H1 (cell line): ENCODE results near the gene B9D1. TPM values are rescaled to one million over a fixed set of nuclear protein-coding genes. Genes with fewer than 3 reads are reported as not detected.
A peak's percentile ranks its signal among the peaks of the same experiment; 100 is the strongest.

Experiments
- CTCF ChIA-PET: fragments of 300-600 bp; sonication (Branson Sonifier 250); formaldehyde crosslinking; loops from one replicate; lab custom pipeline; 2021; ENCODE audit not compliant: partially characterized antibody; lab: Charles Lee
- POLR2A ChIA-PET: fragments of 300-600 bp; sonication (Branson Sonifier 250); formaldehyde crosslinking; loops from one replicate; lab custom pipeline; 2021; ENCODE audit warnings: inconsistent platforms; ENCODE audit not compliant: partially characterized antibody; lab: Charles Lee
- DNase-seq, 2 experiments: peaks; one replicate each; pipeline versions ENCODE4 v3.0.0 to v3.0.0-alpha.2; 2010 to 2022; ENCODE audit warnings: low spot score in 2 of 2, low read depth in 1 of 2, mixed read lengths in 1 of 2
- FAIRE-seq: peaks from 2 replicates; lab custom pipeline; 2011; peaks lifted over from hg19 to GRCh38; lab: Jason Lieb, UNC
- H2AFZ ChIP-seq: 2 replicates; pipeline ENCODE4 v1.8.1; 2012; ENCODE audit warnings: low read length, inconsistent platforms
- H2AK5ac ChIP-seq: 2 replicates; pipeline ENCODE4 v1.6.1; 2013; ENCODE audit warnings: low read depth, low read length
- H2BK120ac ChIP-seq: replicated peaks from 2 replicates; pipeline ENCODE3; 2013; ENCODE audit warnings: low read depth, low read length, inconsistent platforms
- H2BK12ac ChIP-seq: 2 replicates; pipeline ENCODE4 v1.6.1; 2013; ENCODE audit warnings: low read depth, low read length
- H2BK15ac ChIP-seq: 2 replicates; pipeline ENCODE4 v1.6.1; 2013; ENCODE audit warnings: low read length
- H2BK20ac ChIP-seq: 2 replicates; pipeline ENCODE4 v1.6.1; 2013; ENCODE audit warnings: low read length
- H2BK5ac ChIP-seq: 2 replicates; pipeline ENCODE4 v1.6.1; 2013; ENCODE audit warnings: low read depth, low read length
- H3K14ac ChIP-seq: 2 replicates; pipeline ENCODE4 v1.6.1; 2013; ENCODE audit warnings: inconsistent platforms; ENCODE audit not compliant: insufficient read length
- H3K18ac ChIP-seq: 2 replicates; pipeline ENCODE4 v1.6.1; 2013; ENCODE audit warnings: low read length; ENCODE audit errors: extremely low read depth
- H3K23ac ChIP-seq: 2 replicates; pipeline ENCODE4 v1.6.1; 2013; ENCODE audit warnings: inconsistent platforms; ENCODE audit not compliant: insufficient read length
- H3K23me2 ChIP-seq: 2 replicates; pipeline ENCODE4 v1.6.1; 2013; ENCODE audit warnings: low read depth, low read length
- H3K27ac ChIP-seq: 2 replicates; pipeline ENCODE4 v1.6.1; 2011; ENCODE audit warnings: low read depth, low read length, inconsistent platforms
- H3K27me3 ChIP-seq, 4 experiments: replicated peaks in 1 of 4; 1 replicate in 1 of 4; 2 replicates in 3 of 4; pipeline versions ENCODE4 v1.6.1 to v1.8.1; 2011 to 2013; ENCODE audit warnings: low read length in 3 of 4, mild to moderate bottlenecking in 3 of 4, inconsistent platforms in 2 of 4, mixed read lengths in 2 of 4, moderate library complexity in 1 of 4; ENCODE audit not compliant: control insufficient read depth in 3 of 4, insufficient read depth in 3 of 4; ENCODE audit errors: extremely low read depth in 1 of 4
- H3K36me3 ChIP-seq, 4 experiments: 2 replicates each; pipeline versions ENCODE4 v1.6.1 to v1.8.1; 2011 to 2013; ENCODE audit warnings: mild to moderate bottlenecking in 4 of 4, low read length in 3 of 4, moderate library complexity in 2 of 4, control low read depth in 1 of 4, inconsistent platforms in 1 of 4; ENCODE audit not compliant: insufficient read depth in 4 of 4, control insufficient read depth in 2 of 4
- H3K4ac ChIP-seq: replicated peaks from 2 replicates; pipeline ENCODE3; 2013; ENCODE audit warnings: low read length, low read depth, mixed read lengths, inconsistent platforms; ENCODE audit not compliant: insufficient read length
- H3K4me1 ChIP-seq, 4 experiments: replicated peaks in 1 of 4; 1 replicate in 1 of 4; 2 replicates in 3 of 4; pipeline versions ENCODE4 v1.6.1 to v1.8.1; 2011 to 2013; ENCODE audit warnings: low read length in 3 of 4, inconsistent platforms in 2 of 4, mixed read lengths in 1 of 4; ENCODE audit not compliant: insufficient read depth in 4 of 4, control insufficient read depth in 3 of 4
- H3K4me2 ChIP-seq, 2 experiments: 2 replicates each; pipeline versions ENCODE4 v1.6.1 to v1.8.1; 2011 to 2013; ENCODE audit warnings: low read depth in 2 of 2, low read length in 2 of 2, control low read depth in 1 of 2, inconsistent platforms in 1 of 2, mild to moderate bottlenecking in 1 of 2; ENCODE audit not compliant: insufficient read depth in 1 of 2
- H3K4me3 ChIP-seq, 4 experiments: fragments of 200-600, 300-600 bp in 1 of 4; sonication (generic), shearing (Covaris generic), sonication (Bioruptor Twin) in 1 of 4; 2 replicates each; pipeline versions ENCODE4 v1.5.1 to v1.8.1; 2011 to 2016; ENCODE audit warnings: low read length in 4 of 4, low read depth in 3 of 4, control low read depth in 2 of 4, inconsistent platforms in 2 of 4, mild to moderate bottlenecking in 2 of 4, mixed read lengths in 1 of 4, moderate library complexity in 1 of 4; ENCODE audit not compliant: insufficient read depth in 2 of 4; ENCODE audit errors: extremely low read depth in 1 of 4
- H3K56ac ChIP-seq: replicated peaks from 2 replicates; pipeline ENCODE3; 2013; ENCODE audit warnings: low read depth, mild to moderate bottlenecking, mixed read lengths, low read length, inconsistent platforms; ENCODE audit not compliant: insufficient read length
- H3K79me1 ChIP-seq: 2 replicates; pipeline ENCODE4 v1.6.1; 2013; ENCODE audit warnings: low read depth, low read length, control low read depth
- H3K79me2 ChIP-seq, 2 experiments: 2 replicates each; pipeline versions ENCODE4 v1.6.1 to v1.8.1; 2012 to 2013; ENCODE audit warnings: low read length in 2 of 2, mild to moderate bottlenecking in 2 of 2, inconsistent platforms in 1 of 2; ENCODE audit not compliant: insufficient read depth in 2 of 2, control insufficient read depth in 1 of 2
- H3K9ac ChIP-seq, 4 experiments: replicated peaks in 1 of 4; 1 replicate in 1 of 4; 2 replicates in 3 of 4; pipeline versions ENCODE4 v1.6.1 to v1.8.1; 2011 to 2013; ENCODE audit warnings: low read depth in 3 of 4, low read length in 3 of 4, control low read depth in 2 of 4, mild to moderate bottlenecking in 2 of 4, moderate library complexity in 2 of 4, inconsistent platforms in 1 of 4; ENCODE audit errors: extremely low read depth in 1 of 4
- H3K9me3 ChIP-seq, 2 experiments: 2 replicates each; pipeline versions ENCODE4 v1.6.1 to v1.8.1; 2012 to 2013; ENCODE audit warnings: mild to moderate bottlenecking in 2 of 2, moderate library complexity in 2 of 2, control low read depth in 1 of 2, inconsistent platforms in 1 of 2, low read depth in 1 of 2, low read length in 1 of 2, mixed read lengths in 1 of 2; ENCODE audit not compliant: insufficient read depth in 2 of 2
- H4K20me1 ChIP-seq, 2 experiments: replicated peaks in 1 of 2; 2 replicates each; pipeline versions ENCODE3 to v1.8.1; 2011 to 2013; ENCODE audit warnings: inconsistent platforms in 2 of 2, low read length in 2 of 2, mild to moderate bottlenecking in 1 of 2; ENCODE audit not compliant: insufficient read depth in 2 of 2, control insufficient read depth in 1 of 2
- H4K5ac ChIP-seq: 2 replicates; pipeline ENCODE4 v1.6.1; 2013; ENCODE audit warnings: low read length, low read depth, mixed read lengths, inconsistent platforms; ENCODE audit not compliant: insufficient read length
- H4K8ac ChIP-seq: 2 replicates; pipeline ENCODE4 v1.8.0; 2013; ENCODE audit warnings: mild to moderate bottlenecking, moderate library complexity, low read length, inconsistent platforms; ENCODE audit not compliant: insufficient read depth; ENCODE audit errors: extremely low read depth
- H4K91ac ChIP-seq: replicated peaks from 2 replicates; pipeline ENCODE3; 2013; ENCODE audit warnings: low read length, mixed read lengths, inconsistent platforms; ENCODE audit not compliant: insufficient read length
- CREB1 ChIP-seq: IDR thresholded peaks from 2 replicates; pipeline ENCODE4 v1.6.1; 2012; ENCODE audit warnings: inconsistent platforms
- POLR2A ChIP-seq, 2 experiments: IDR thresholded peaks; 1 replicate in 1 of 2; 2 replicates in 1 of 2; pipeline ENCODE4 v1.6.1; 2011; ENCODE audit warnings: low read depth in 2 of 2, low read length in 2 of 2, mild to moderate bottlenecking in 2 of 2; ENCODE audit errors: control extremely low read depth in 1 of 2
- POLR2AphosphoS5 ChIP-seq: IDR thresholded peaks from 2 replicates; pipeline ENCODE4 v1.6.1; 2011; ENCODE audit warnings: low read depth, low read length
- RAD21 ChIP-seq, 2 experiments: IDR thresholded peaks in 1 of 2; conservative IDR thresholded peaks in 1 of 2; 2 replicates each; pipeline ENCODE4 v1.6.1; 2011; ENCODE audit warnings: low read depth in 2 of 2, low read length in 2 of 2, improper control_type of control experiment in 1 of 2, inconsistent platforms in 1 of 2, mild to moderate bottlenecking in 1 of 2, moderate library complexity in 1 of 2
- RBBP5 ChIP-seq: IDR thresholded peaks from 2 replicates; pipeline ENCODE4 v1.7.1; 2012; ENCODE audit warnings: low read depth, mild to moderate bottlenecking, inconsistent platforms, low read length, moderate library complexity, borderline replicate concordance
- WGBS, 2 experiments: shearing (Covaris generic) in 1 of 2; methylation state at CpG; one replicate each; pipeline versions ENCODE4 v1.1.6 to v1.1.7; 2013 to 2015; ENCODE audit warnings: low lambda C conversion rate in 2 of 2, mixed read lengths in 2 of 2, inconsistent platforms in 1 of 2, low coverage in 1 of 2, missing lambda C conversion rate in 1 of 2; ENCODE audit not compliant: insufficient replicate concordance in 2 of 2, insufficient coverage in 1 of 2, insufficient read length in 1 of 2; ENCODE audit errors: extremely low coverage in 1 of 2, missing lambda C conversion rate in 1 of 2; 5-methylcytosine and 5-hydroxymethylcytosine counted together
- polyA plus RNA-seq, 7 experiments: library from polyadenylated mRNA; depleted of rRNA in 3 of 7; stranded (reverse) in 5 of 7; unstranded in 2 of 7; fragments of >200 nt in 5 of 7; fragments of 200-250 nt in 2 of 7; gene quantifications; 1 replicate in 5 of 7; 2 replicates in 1 of 7; 4 replicates in 1 of 7; pipeline versions ENCODE4 v1.2.1 to v1.2.3, GENCODE V29; 2011 to 2013; ENCODE audit warnings: missing spikeins in 2 of 7, mixed read lengths in 2 of 7
- total RNA-seq: library from RNA; stranded (reverse); fragmentation: NEBNext Ultra II Directional; extraction: Animal tissue kit (Norgen Biotek cat#: 25700); gene quantifications from 2 replicates; pipeline ENCODE4 v1.2.1, GENCODE V29; 2021
- TF ChIP-seq, protein P1 (sequence below): IDR thresholded peaks from 2 replicates; pipeline ENCODE4 v1.6.1; 2012; ENCODE audit warnings: inconsistent platforms
- TF ChIP-seq, protein P2 (sequence below), 3 experiments: IDR thresholded peaks; 1 replicate in 2 of 3; 2 replicates in 1 of 3; pipeline versions ENCODE4 v1.5.1 to v1.6.1; 2011; ENCODE audit warnings: low read length in 3 of 3, mild to moderate bottlenecking in 3 of 3, inconsistent platforms in 2 of 3, low read depth in 1 of 3, moderate library complexity in 1 of 3; ENCODE audit not compliant: insufficient read depth in 1 of 3; ENCODE audit errors: control extremely low read depth in 1 of 3

B9D1 gene
- total and polyA plus RNA-seq, 2 of the 8 experiments (the other 6 are each of a cell fraction or from before 2014, with no cell fraction given), result 24.6 to 65.7 TPM

DNA sequence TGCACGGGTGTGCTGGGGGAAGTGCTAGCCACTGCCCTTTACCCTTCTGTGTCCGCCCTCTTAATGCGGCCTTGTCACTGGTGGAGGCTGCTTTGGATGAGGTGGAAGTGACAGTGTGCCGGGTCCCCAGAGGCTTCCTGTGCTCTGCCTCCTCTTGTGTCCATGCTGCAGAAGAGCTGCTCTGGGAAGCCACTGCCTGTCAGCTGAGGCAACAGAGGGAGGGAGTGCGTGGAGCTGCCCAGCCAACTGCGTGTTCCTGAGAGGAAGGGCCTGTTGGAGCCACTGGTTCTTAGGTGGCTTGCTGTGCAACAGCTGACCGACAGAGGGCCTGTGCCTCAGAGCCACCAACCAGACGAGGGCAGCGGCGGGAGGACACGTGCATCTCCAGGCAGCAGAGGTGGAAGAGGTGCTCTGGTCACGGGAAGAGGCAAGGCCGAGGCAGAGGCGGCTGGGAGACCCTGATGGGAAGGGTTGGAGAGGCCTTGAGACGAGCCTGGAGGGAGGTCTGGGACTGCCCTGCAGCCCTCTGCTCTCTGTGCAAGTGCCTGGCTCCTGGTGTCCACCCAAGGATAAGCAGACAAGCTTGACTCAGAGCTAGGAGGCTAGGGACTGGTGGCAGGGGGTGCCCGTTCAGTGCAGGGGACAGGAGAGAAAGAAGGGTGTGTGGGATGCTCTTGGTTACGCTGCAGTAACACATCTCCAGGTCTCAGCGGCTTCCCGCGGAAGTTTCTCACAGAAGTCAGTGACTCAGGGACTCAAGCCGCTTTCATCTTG is 25.4 kb downstream of the B9D1 start:
- WGBS, 2 experiments, result 83% methylated on average over 21 of the region's 21 CpGs; no CpG with 5 or more reads in 1 of the 2 experiments
- TF ChIP-seq, protein P1, sequence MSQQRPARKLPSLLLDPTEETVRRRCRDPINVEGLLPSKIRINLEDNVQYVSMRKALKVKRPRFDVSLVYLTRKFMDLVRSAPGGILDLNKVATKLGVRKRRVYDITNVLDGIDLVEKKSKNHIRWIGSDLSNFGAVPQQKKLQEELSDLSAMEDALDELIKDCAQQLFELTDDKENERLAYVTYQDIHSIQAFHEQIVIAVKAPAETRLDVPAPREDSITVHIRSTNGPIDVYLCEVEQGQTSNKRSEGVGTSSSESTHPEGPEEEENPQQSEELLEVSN, result 0 out of 2 replicates have a peak, but pooled peaks have one; percentile 28
- no peak for TF ChIP-seq RBBP5
- TF ChIP-seq, protein P2, sequence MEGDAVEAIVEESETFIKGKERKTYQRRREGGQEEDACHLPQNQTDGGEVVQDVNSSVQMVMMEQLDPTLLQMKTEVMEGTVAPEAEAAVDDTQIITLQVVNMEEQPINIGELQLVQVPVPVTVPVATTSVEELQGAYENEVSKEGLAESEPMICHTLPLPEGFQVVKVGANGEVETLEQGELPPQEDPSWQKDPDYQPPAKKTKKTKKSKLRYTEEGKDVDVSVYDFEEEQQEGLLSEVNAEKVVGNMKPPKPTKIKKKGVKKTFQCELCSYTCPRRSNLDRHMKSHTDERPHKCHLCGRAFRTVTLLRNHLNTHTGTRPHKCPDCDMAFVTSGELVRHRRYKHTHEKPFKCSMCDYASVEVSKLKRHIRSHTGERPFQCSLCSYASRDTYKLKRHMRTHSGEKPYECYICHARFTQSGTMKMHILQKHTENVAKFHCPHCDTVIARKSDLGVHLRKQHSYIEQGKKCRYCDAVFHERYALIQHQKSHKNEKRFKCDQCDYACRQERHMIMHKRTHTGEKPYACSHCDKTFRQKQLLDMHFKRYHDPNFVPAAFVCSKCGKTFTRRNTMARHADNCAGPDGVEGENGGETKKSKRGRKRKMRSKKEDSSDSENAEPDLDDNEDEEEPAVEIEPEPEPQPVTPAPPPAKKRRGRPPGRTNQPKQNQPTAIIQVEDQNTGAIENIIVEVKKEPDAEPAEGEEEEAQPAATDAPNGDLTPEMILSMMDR (IDR thresholded peaks at IDR 0.05; ENCODE audit: control extremely low read depth in 1 of 3, insufficient read depth in 1 of 3, low read depth in 1 of 3, low read length in 3 of 3), result peak; percentile 45 to 60 (median 55)
- TF ChIP-seq POLR2AphosphoS5, result 0 out of 2 replicates have a peak, but pooled peaks have one; percentile 30
- TF ChIP-seq RAD21 (IDR thresholded peaks at IDR 0.05 in 1 of 2, conservative IDR thresholded peaks at IDR 0.05 in 1 of 2; ENCODE audit: low read depth in 2 of 2, low read length in 2 of 2), result peak in 1 of 2 experiments; percentile 19; a peak in 2 of 4 replicates
- 0 out of 3 replicates have a peak, but pooled peaks of 1 of the 2 experiments have one; percentile 25 for TF ChIP-seq POLR2A (IDR thresholded peaks at IDR 0.05; ENCODE audit: control extremely low read depth in 1 of 2, low read depth in 2 of 2, low read length in 2 of 2)
- TF ChIP-seq CREB1, result no peak

More for the DNA sequence above, 25.4 kb downstream of the B9D1 start:
- Histone ChIP-seq H2BK120ac (no peak overlapping the region), H3K4me1 (peaks cover 4 to 23% (median 15%) of the 10 kb centered on the region in 4 experiments), H3K23ac (no peak overlapping the region), H4K20me1 (peaks cover 0 to 6% of the 10 kb centered on the region in 2 experiments), H3K27me3 (no peaks in the 10 kb centered on the region), H3K23me2 (no peaks in the 10 kb centered on the region), H4K8ac (peak overlapping the region; percentile 52; the same call in 1 of the 2 replicates), H2AFZ (no peak overlapping the region), H3K9ac (no peak overlapping the region), H3K18ac (no peak overlapping the region), H3K36me3 (no peaks in the 10 kb centered on the region), H3K56ac (no peak overlapping the region), H3K14ac (no peak overlapping the region), H2BK15ac (peak overlapping the region; percentile 88; the same call in 1 of the 2 replicates), H2BK5ac (peak overlapping the region; percentile 62), H2BK20ac (no peak overlapping the region), H4K5ac (no peak overlapping the region), H2BK12ac (no peak overlapping the region), H4K91ac (peak overlapping the region; percentile 54), H3K4me2 (no peak overlapping the region), H3K79me2 (no peaks in the 10 kb centered on the region), H3K9me3 (no peaks in the 10 kb centered on the region), H2AK5ac (no peak overlapping the region), H3K27ac (no peak overlapping the region), H3K4me3 (no peak overlapping the region), H3K4ac (no peak overlapping the region), H3K79me1 (no peaks in the 10 kb centered on the region)
- ChIA-PET POLR2A (interaction anchor here (0.6 to 1.1 kb wide), 4 partner anchors 9 to 425 kb away, joined by 3 to 4 read pairs (median 3); no protein-coding TSS in a partner anchor), CTCF (interaction anchor here (0.6 to 9.8 kb wide), 14 partner anchors 9 to 95 kb away, joined by 3 to 70 read pairs (median 4); partner anchors contain the start of gene MAPK7)
- DNase-seq, result no peak
- FAIRE-seq, result no peak
